Colonic mucosa (tissue), 4 donors: ENCODE results near the gene GNG2. TPM values are rescaled to one million over a fixed set of nuclear protein-coding genes. Genes with fewer than 3 reads are reported as not detected.

Experiments
- DNase-seq: peaks from one replicate; pipeline ENCODE4 v3.0.0-alpha.2; 2020
- H3K27ac ChIP-seq: fragments of 200-600 bp; one replicate; pipeline ENCODE4 v1.8.0; 2021
- H3K27me3 ChIP-seq: fragments of 200-600 bp; one replicate; pipeline ENCODE4 v1.8.0; 2021
- H3K36me3 ChIP-seq: fragments of 200-600 bp; one replicate; pipeline ENCODE4 v1.8.0; 2021
- H3K4me1 ChIP-seq: fragments of 200-600 bp; one replicate; pipeline ENCODE4 v1.8.0; 2021; ENCODE audit warnings: mild to moderate bottlenecking
- H3K4me3 ChIP-seq: fragments of 200-600 bp; one replicate; pipeline ENCODE4 v1.8.0; 2021
- H3K9ac ChIP-seq, 2 donors: one replicate each; pipeline ENCODE4 v1.7.0; 2013; ENCODE audit warnings: control low read depth in 2 of 2, low read depth in 2 of 2, low read length in 2 of 2
- H3K9me3 ChIP-seq: fragments of 200-600 bp; one replicate; pipeline ENCODE4 v1.8.0; 2021
- CTCF ChIP-seq: fragments of 200-600 bp; IDR thresholded peaks from one replicate; pipeline ENCODE4 v1.8.0; 2022; ENCODE audit warnings: antibody characterized with exemption, mild to moderate bottlenecking
- intact Hi-C: fragments of 100-400 bp; cut with DNase I; formaldehyde crosslinking; loops from one replicate; pipeline ENCODE4 v1.14.1; 2022
- total RNA-seq, 2 donors: library from RNA; stranded (reverse); fragmentation: NEBNext Ultra II Directional in 1 of 2; extraction: Animal tissue kit (Norgen Biotek cat#: 25700) in 1 of 2; gene quantifications; one replicate each; pipeline ENCODE4 v1.2.1, GENCODE V29; 2021
- donor health status: healthy.
- donor health status: DM: no; HTN: no; CAD: no.
- donor health status: DM: no; HTN: no; CAD: no.

Gene GNG2
- total RNA-seq, 2 donors from 2014 or later, result 4.9 to 18.2 TPM

GRCh38 chr14:51929166-51929565, 68.8 kb downstream of the GNG2 start:
- Histone ChIP-seq H3K9me3 (no peaks in the 10 kb centered on the region), H3K4me3 (no peak overlapping the region)
- intact Hi-C loops, result no loop called here

GRCh38 chr14:51929910-51930682, 69.7 kb downstream of the GNG2 start:
- Histone ChIP-seq H3K36me3 (no peaks in the 10 kb centered on the region), H3K27ac (no peak overlapping the region), H3K27me3 (no peaks in the 10 kb centered on the region), H3K4me1 (no peaks in the 10 kb centered on the region), H3K4me3 (no peak overlapping the region), H3K9ac (no peak overlapping the region), H3K9me3 (no peaks in the 10 kb centered on the region)
- TF ChIP-seq CTCF, result no peak
- intact Hi-C loops, result no loop called here
- DNase-seq, result no peak

More at GRCh38 chr14:51929166-51929565, 68.8 kb downstream of the GNG2 start:
- H3K9ac ChIP-seq, result no peak overlapping the region
- H3K36me3 ChIP-seq, result no peaks in the 10 kb centered on the region
- no peaks in the 10 kb centered on the region for H3K4me1 ChIP-seq
- DNase-seq, result no peak
- H3K27ac ChIP-seq, result no peak overlapping the region
- no peaks in the 10 kb centered on the region for H3K27me3 ChIP-seq
- no peak for TF ChIP-seq CTCF

GRCh38 chr14:51931308-51931707, 70.9 kb downstream of the GNG2 start:
- Histone ChIP-seq H3K9me3 (no peaks in the 10 kb centered on the region), H3K4me1 (no peaks in the 10 kb centered on the region), H3K9ac (no peak overlapping the region), H3K36me3 (no peaks in the 10 kb centered on the region), H3K27me3 (no peaks in the 10 kb centered on the region), H3K27ac (no peak overlapping the region), H3K4me3 (no peak overlapping the region)
- intact Hi-C loops, result no loop called here
- no peak for TF ChIP-seq CTCF
- no peak for DNase-seq

- Histone ChIP-seq H3K9me3 (no peaks in the 10 kb centered on the region), H3K4me1 (no peaks in the 10 kb centered on the region), H3K9ac (no peak overlapping the region), H3K27me3 (no peaks in the 10 kb centered on the region), H3K4me3 (no peak overlapping the region), H3K27ac (no peak overlapping the region), H3K36me3 (no peaks in the 10 kb centered on the region)
- intact Hi-C loops, result no loop called here
- TF ChIP-seq CTCF, result no peak
- DNase-seq, result no peak
These were observed 72.8 kb downstream of the GNG2 start for GRCh38 chr14:51933191-51933590.

- Histone ChIP-seq H3K27me3 (no peaks in the 10 kb centered on the region), H3K4me3 (no peak overlapping the region), H3K4me1 (no peaks in the 10 kb centered on the region), H3K27ac (no peak overlapping the region), H3K9me3 (no peaks in the 10 kb centered on the region), H3K9ac (no peak overlapping the region), H3K36me3 (no peaks in the 10 kb centered on the region)
- TF ChIP-seq CTCF, result no peak
- no peak for DNase-seq
- intact Hi-C loops, result no loop called here
These were observed 77.7 kb downstream of the GNG2 start for GRCh38 chr14:51938137-51938536.
